H1 (cell line): ENCODE results near the gene NUDT1. TPM values are rescaled to one million over a fixed set of nuclear protein-coding genes. Genes with fewer than 3 reads are reported as not detected.
"Not testable (repeated sequence)": the region's sequence is repeated elsewhere in the genome, so short reads cannot be mapped to it uniquely, and the experiment has no call there.

ENCODE experiments used
- CTCF ChIA-PET: fragments of 300-600 bp; sonication (Branson Sonifier 250); formaldehyde crosslinking; loops from one replicate; lab custom pipeline; 2021; ENCODE audit not compliant: partially characterized antibody; lab: Charles Lee
- POLR2A ChIA-PET: fragments of 300-600 bp; sonication (Branson Sonifier 250); formaldehyde crosslinking; loops from one replicate; lab custom pipeline; 2021; ENCODE audit warnings: inconsistent platforms; ENCODE audit not compliant: partially characterized antibody; lab: Charles Lee
- DNase-seq, 2 experiments: peaks; one replicate each; pipeline versions ENCODE4 v3.0.0 to v3.0.0-alpha.2; 2010 to 2022; ENCODE audit warnings: low spot score in 2 of 2, low read depth in 1 of 2, mixed read lengths in 1 of 2
- FAIRE-seq: peaks from 2 replicates; lab custom pipeline; 2011; peaks lifted over from hg19 to GRCh38; lab: Jason Lieb, UNC
- H2AFZ ChIP-seq: 2 replicates; pipeline ENCODE4 v1.8.1; 2012; ENCODE audit warnings: low read length, inconsistent platforms
- H2AK5ac ChIP-seq: 2 replicates; pipeline ENCODE4 v1.6.1; 2013; ENCODE audit warnings: low read depth, low read length
- H2BK120ac ChIP-seq: replicated peaks from 2 replicates; pipeline ENCODE3; 2013; ENCODE audit warnings: low read depth, low read length, inconsistent platforms
- H2BK12ac ChIP-seq: 2 replicates; pipeline ENCODE4 v1.6.1; 2013; ENCODE audit warnings: low read depth, low read length
- H2BK15ac ChIP-seq: 2 replicates; pipeline ENCODE4 v1.6.1; 2013; ENCODE audit warnings: low read length
- H2BK20ac ChIP-seq: 2 replicates; pipeline ENCODE4 v1.6.1; 2013; ENCODE audit warnings: low read length
- H2BK5ac ChIP-seq: 2 replicates; pipeline ENCODE4 v1.6.1; 2013; ENCODE audit warnings: low read depth, low read length
- H3K14ac ChIP-seq: 2 replicates; pipeline ENCODE4 v1.6.1; 2013; ENCODE audit warnings: inconsistent platforms; ENCODE audit not compliant: insufficient read length
- H3K18ac ChIP-seq: 2 replicates; pipeline ENCODE4 v1.6.1; 2013; ENCODE audit warnings: low read length; ENCODE audit errors: extremely low read depth
- H3K23ac ChIP-seq: 2 replicates; pipeline ENCODE4 v1.6.1; 2013; ENCODE audit warnings: inconsistent platforms; ENCODE audit not compliant: insufficient read length
- H3K23me2 ChIP-seq: 2 replicates; pipeline ENCODE4 v1.6.1; 2013; ENCODE audit warnings: low read depth, low read length
- H3K27ac ChIP-seq: 2 replicates; pipeline ENCODE4 v1.6.1; 2011; ENCODE audit warnings: low read depth, low read length, inconsistent platforms
- H3K27me3 ChIP-seq, 4 experiments: replicated peaks in 1 of 4; 1 replicate in 1 of 4; 2 replicates in 3 of 4; pipeline versions ENCODE4 v1.6.1 to v1.8.1; 2011 to 2013; ENCODE audit warnings: low read length in 3 of 4, mild to moderate bottlenecking in 3 of 4, inconsistent platforms in 2 of 4, mixed read lengths in 2 of 4, moderate library complexity in 1 of 4; ENCODE audit not compliant: control insufficient read depth in 3 of 4, insufficient read depth in 3 of 4; ENCODE audit errors: extremely low read depth in 1 of 4
- H3K36me3 ChIP-seq, 4 experiments: 2 replicates each; pipeline versions ENCODE4 v1.6.1 to v1.8.1; 2011 to 2013; ENCODE audit warnings: mild to moderate bottlenecking in 4 of 4, low read length in 3 of 4, moderate library complexity in 2 of 4, control low read depth in 1 of 4, inconsistent platforms in 1 of 4; ENCODE audit not compliant: insufficient read depth in 4 of 4, control insufficient read depth in 2 of 4
- H3K4ac ChIP-seq: replicated peaks from 2 replicates; pipeline ENCODE3; 2013; ENCODE audit warnings: low read length, low read depth, mixed read lengths, inconsistent platforms; ENCODE audit not compliant: insufficient read length
- H3K4me1 ChIP-seq, 4 experiments: replicated peaks in 1 of 4; 1 replicate in 1 of 4; 2 replicates in 3 of 4; pipeline versions ENCODE4 v1.6.1 to v1.8.1; 2011 to 2013; ENCODE audit warnings: low read length in 3 of 4, inconsistent platforms in 2 of 4, mixed read lengths in 1 of 4; ENCODE audit not compliant: insufficient read depth in 4 of 4, control insufficient read depth in 3 of 4
- H3K4me2 ChIP-seq, 2 experiments: 2 replicates each; pipeline versions ENCODE4 v1.6.1 to v1.8.1; 2011 to 2013; ENCODE audit warnings: low read depth in 2 of 2, low read length in 2 of 2, control low read depth in 1 of 2, inconsistent platforms in 1 of 2, mild to moderate bottlenecking in 1 of 2; ENCODE audit not compliant: insufficient read depth in 1 of 2
- H3K4me3 ChIP-seq, 4 experiments: fragments of 200-600, 300-600 bp in 1 of 4; sonication (generic), shearing (Covaris generic), sonication (Bioruptor Twin) in 1 of 4; 2 replicates each; pipeline versions ENCODE4 v1.5.1 to v1.8.1; 2011 to 2016; ENCODE audit warnings: low read length in 4 of 4, low read depth in 3 of 4, control low read depth in 2 of 4, inconsistent platforms in 2 of 4, mild to moderate bottlenecking in 2 of 4, mixed read lengths in 1 of 4, moderate library complexity in 1 of 4; ENCODE audit not compliant: insufficient read depth in 2 of 4; ENCODE audit errors: extremely low read depth in 1 of 4
- H3K56ac ChIP-seq: replicated peaks from 2 replicates; pipeline ENCODE3; 2013; ENCODE audit warnings: low read depth, mild to moderate bottlenecking, mixed read lengths, low read length, inconsistent platforms; ENCODE audit not compliant: insufficient read length
- H3K79me1 ChIP-seq: 2 replicates; pipeline ENCODE4 v1.6.1; 2013; ENCODE audit warnings: low read depth, low read length, control low read depth
- H3K79me2 ChIP-seq, 2 experiments: 2 replicates each; pipeline versions ENCODE4 v1.6.1 to v1.8.1; 2012 to 2013; ENCODE audit warnings: low read length in 2 of 2, mild to moderate bottlenecking in 2 of 2, inconsistent platforms in 1 of 2; ENCODE audit not compliant: insufficient read depth in 2 of 2, control insufficient read depth in 1 of 2
- H3K9ac ChIP-seq, 4 experiments: replicated peaks in 1 of 4; 1 replicate in 1 of 4; 2 replicates in 3 of 4; pipeline versions ENCODE4 v1.6.1 to v1.8.1; 2011 to 2013; ENCODE audit warnings: low read depth in 3 of 4, low read length in 3 of 4, control low read depth in 2 of 4, mild to moderate bottlenecking in 2 of 4, moderate library complexity in 2 of 4, inconsistent platforms in 1 of 4; ENCODE audit errors: extremely low read depth in 1 of 4
- H3K9me3 ChIP-seq, 2 experiments: 2 replicates each; pipeline versions ENCODE4 v1.6.1 to v1.8.1; 2012 to 2013; ENCODE audit warnings: mild to moderate bottlenecking in 2 of 2, moderate library complexity in 2 of 2, control low read depth in 1 of 2, inconsistent platforms in 1 of 2, low read depth in 1 of 2, low read length in 1 of 2, mixed read lengths in 1 of 2; ENCODE audit not compliant: insufficient read depth in 2 of 2
- H4K20me1 ChIP-seq, 2 experiments: replicated peaks in 1 of 2; 2 replicates each; pipeline versions ENCODE3 to v1.8.1; 2011 to 2013; ENCODE audit warnings: inconsistent platforms in 2 of 2, low read length in 2 of 2, mild to moderate bottlenecking in 1 of 2; ENCODE audit not compliant: insufficient read depth in 2 of 2, control insufficient read depth in 1 of 2
- H4K5ac ChIP-seq: 2 replicates; pipeline ENCODE4 v1.6.1; 2013; ENCODE audit warnings: low read length, low read depth, mixed read lengths, inconsistent platforms; ENCODE audit not compliant: insufficient read length
- H4K8ac ChIP-seq: 2 replicates; pipeline ENCODE4 v1.8.0; 2013; ENCODE audit warnings: mild to moderate bottlenecking, moderate library complexity, low read length, inconsistent platforms; ENCODE audit not compliant: insufficient read depth; ENCODE audit errors: extremely low read depth
- H4K91ac ChIP-seq: replicated peaks from 2 replicates; pipeline ENCODE3; 2013; ENCODE audit warnings: low read length, mixed read lengths, inconsistent platforms; ENCODE audit not compliant: insufficient read length
- CBX8 ChIP-seq: fragments of 300-800, 300-1000 bp; sonication (generic); IDR thresholded peaks from 2 replicates; pipeline ENCODE4 v1.7.1; 2016; ENCODE audit warnings: low read depth, low read length, borderline replicate concordance
- CREB1 ChIP-seq: IDR thresholded peaks from 2 replicates; pipeline ENCODE4 v1.6.1; 2012; ENCODE audit warnings: inconsistent platforms
- E2F6 ChIP-seq: IDR thresholded peaks from 2 replicates; pipeline ENCODE4 v1.6.1; 2012; ENCODE audit warnings: inconsistent platforms
- EZH2 ChIP-seq: fragments of 200-600 bp; sonication (generic); IDR thresholded peaks from 2 replicates; pipeline ENCODE4 v1.7.1; 2012; ENCODE audit warnings: low read depth, mild to moderate bottlenecking, moderate library complexity, low read length, inconsistent platforms; ENCODE audit not compliant: severe bottlenecking
- SRF ChIP-seq: IDR thresholded peaks from 2 replicates; pipeline ENCODE4 v1.6.1; 2011; ENCODE audit warnings: mild to moderate bottlenecking, low read depth, low read length, moderate library complexity
- TAF7 ChIP-seq: optimal IDR thresholded peaks from 2 replicates; pipeline ENCODE3; 2011; ENCODE audit warnings: low read depth, mild to moderate bottlenecking, inconsistent platforms, low read length, moderate library complexity, borderline replicate concordance
- WGBS, 2 experiments: shearing (Covaris generic) in 1 of 2; methylation state at CpG; one replicate each; pipeline versions ENCODE4 v1.1.6 to v1.1.7; 2013 to 2015; ENCODE audit warnings: low lambda C conversion rate in 2 of 2, mixed read lengths in 2 of 2, inconsistent platforms in 1 of 2, low coverage in 1 of 2, missing lambda C conversion rate in 1 of 2; ENCODE audit not compliant: insufficient replicate concordance in 2 of 2, insufficient coverage in 1 of 2, insufficient read length in 1 of 2; ENCODE audit errors: extremely low coverage in 1 of 2, missing lambda C conversion rate in 1 of 2; 5-methylcytosine and 5-hydroxymethylcytosine counted together
- polyA plus RNA-seq, 7 experiments: library from polyadenylated mRNA; depleted of rRNA in 3 of 7; stranded (reverse) in 5 of 7; unstranded in 2 of 7; fragments of >200 nt in 5 of 7; fragments of 200-250 nt in 2 of 7; gene quantifications; 1 replicate in 5 of 7; 2 replicates in 1 of 7; 4 replicates in 1 of 7; pipeline versions ENCODE4 v1.2.1 to v1.2.3, GENCODE V29; 2011 to 2013; ENCODE audit warnings: missing spikeins in 2 of 7, mixed read lengths in 2 of 7
- total RNA-seq: library from RNA; stranded (reverse); fragmentation: NEBNext Ultra II Directional; extraction: Animal tissue kit (Norgen Biotek cat#: 25700); gene quantifications from 2 replicates; pipeline ENCODE4 v1.2.1, GENCODE V29; 2021

Gene NUDT1
- total and polyA plus RNA-seq, 2 of the 8 experiments (the other 6 are each of a cell fraction or from before 2014, with no cell fraction given), result 76.1 to 89.5 TPM

GRCh38 chr7:2266911-2267310, 24.9 kb downstream of the NUDT1 start (continued):
- no peak for TF ChIP-seq E2F6
- TF ChIP-seq SRF, result no peak
- TF ChIP-seq CREB1, result no peak
- no peak for TF ChIP-seq TAF7
- TF ChIP-seq CBX8, result no peak
- TF ChIP-seq EZH2, result no peak

- Histone ChIP-seq H2BK5ac (peak overlapping the region; percentile 46; the same call in 1 of the 2 replicates), H4K5ac (peak overlapping the region; percentile 29), H3K14ac (peak overlapping the region; percentile 1), H4K91ac (peak overlapping the region; percentile 52), H3K4me2 (peak overlapping the region; percentile 43 to 52), H3K9ac (peak overlapping the region in 1 of 4 experiments; percentile 37; a peak in 1 of 7 replicates), H3K4me1 (peaks cover 0 to 12% (median 6%) of the 10 kb centered on the region in 4 experiments; a peak in 6 of 7 replicates)
- H3K23me2 ChIP-seq, H2AFZ ChIP-seq, DNase-seq, H3K4me3 ChIP-seq, H2BK15ac ChIP-seq, H3K56ac ChIP-seq, H2BK12ac ChIP-seq, H2BK20ac ChIP-seq, H2AK5ac ChIP-seq, H3K79me1 ChIP-seq, H3K4ac ChIP-seq, H3K9me3 ChIP-seq, H3K23ac ChIP-seq, FAIRE-seq, H4K20me1 ChIP-seq, H3K27me3 ChIP-seq, H3K18ac ChIP-seq, H3K79me2 ChIP-seq, H3K27ac ChIP-seq, H2BK120ac ChIP-seq, H4K8ac ChIP-seq, H3K36me3 ChIP-seq: not testable (repeated sequence)
- POLR2A ChIA-PET, result interaction anchor here (0.7 to 1.5 kb wide), 6 partner anchors 10 to 80 kb away, joined by 3 to 5 read pairs (median 4); no protein-coding TSS in a partner anchor
- CTCF ChIA-PET, result interaction anchor here (1.0 to 1.1 kb wide), 3 partner anchors 21 to 58 kb away, joined by 3 to 4 read pairs (median 3); partner anchors contain the start of gene MAD1L1
- 60% methylated on average over 12 of the region's 18 CpGs; no CpG with 5 or more reads in 1 of the 2 experiments for WGBS, 2 experiments
These were observed 27.3 kb downstream of the NUDT1 start for GRCh38 chr7:2269089-2269990.
